ENCODE measurements around the gene ZNF497. TPM values are rescaled to one million over a fixed set of nuclear protein-coding genes. Genes with fewer than 3 reads are reported as not detected.

The ZNF497 gene
- total RNA-seq, 1 experiment from 2014 or later: 2.4 TPM

DNA sequence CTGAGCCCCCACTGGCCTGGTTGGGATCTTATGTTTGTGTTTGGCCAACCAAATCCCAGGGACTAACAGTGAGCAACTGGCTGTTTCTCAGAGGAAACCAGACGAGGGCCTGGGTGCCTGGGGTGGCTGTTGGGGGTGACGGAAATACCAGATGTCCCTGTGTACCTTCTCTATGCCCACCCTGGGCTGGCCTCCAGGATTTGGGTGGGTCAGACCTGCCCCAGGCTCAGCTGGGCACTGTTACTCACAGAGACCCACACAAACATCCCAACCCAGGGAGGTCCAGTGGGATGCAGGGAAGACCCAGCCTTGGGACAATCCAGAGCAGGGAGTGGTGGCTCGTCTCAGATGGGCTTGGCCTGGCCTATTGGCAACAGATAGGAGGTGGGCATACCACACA lies 26.9 kb downstream of the ZNF497 start:
- H3K14ac ChIP-seq (ENCODE audit: insufficient read depth, low read length): no peak overlapping the region
- no peak overlapping the region for H3K56ac ChIP-seq (ENCODE audit: insufficient read length, low read depth, low read length)
- WGBS (ENCODE audit: extremely low coverage, insufficient read length, low lambda C conversion rate): no CpG with 5 or more reads among the region's 3 CpGs
- no peak overlapping the region for H2BK5ac ChIP-seq (ENCODE audit: insufficient read length, low read length)
- no peak overlapping the region for H3K27ac Mint-ChIP-seq
- no peak overlapping the region for H4K5ac ChIP-seq (ENCODE audit: insufficient read length, low read depth, low read length)
- H3K27me3 ChIP-seq (ENCODE audit: insufficient read depth, low read length): no peaks in the 10 kb centered on the region
- no peaks in the 10 kb centered on the region for H3K9me3 ChIP-seq (ENCODE audit: control insufficient read depth, low read depth, low read length)
- H3K4me2 ChIP-seq (ENCODE audit: insufficient read depth, insufficient read length, low read length): no peak overlapping the region
- no peaks in the 10 kb centered on the region for H3K27me3 Mint-ChIP-seq (ENCODE audit: low read depth)
- no peaks in the 10 kb centered on the region for H3K79me1 ChIP-seq (ENCODE audit: insufficient read depth, low read depth, low read length, poor library complexity, severe bottlenecking)
- no peaks in the 10 kb centered on the region for H3K4me1 Mint-ChIP-seq
- H2AFZ ChIP-seq (ENCODE audit: low read length): no peak overlapping the region
- H2BK12ac ChIP-seq (ENCODE audit: insufficient read length, low read depth, low read length): no peak overlapping the region
- H4K8ac ChIP-seq (replicated peaks; ENCODE audit: insufficient read length, low read depth, low read length): no peak overlapping the region
- no peaks in the 10 kb centered on the region for H3K4me1 ChIP-seq (ENCODE audit: insufficient read depth, low read length)
- H3K9me3 Mint-ChIP-seq: no peaks in the 10 kb centered on the region; a peak in 1 of 5 replicates
- H2BK120ac ChIP-seq (ENCODE audit: low read depth, low read length, poor library complexity, severe bottlenecking): no peak overlapping the region
- H4K20me1 ChIP-seq (ENCODE audit: control insufficient read depth, insufficient read depth, insufficient read length): no peaks in the 10 kb centered on the region
- no peak overlapping the region for H3K4me3 Mint-ChIP-seq
- H2BK15ac ChIP-seq (ENCODE audit: low read depth, low read length): no peak overlapping the region
- no peak overlapping the region for H3K18ac ChIP-seq (ENCODE audit: insufficient read length, low read depth, low read length)
- TF ChIP-seq, protein P1, sequence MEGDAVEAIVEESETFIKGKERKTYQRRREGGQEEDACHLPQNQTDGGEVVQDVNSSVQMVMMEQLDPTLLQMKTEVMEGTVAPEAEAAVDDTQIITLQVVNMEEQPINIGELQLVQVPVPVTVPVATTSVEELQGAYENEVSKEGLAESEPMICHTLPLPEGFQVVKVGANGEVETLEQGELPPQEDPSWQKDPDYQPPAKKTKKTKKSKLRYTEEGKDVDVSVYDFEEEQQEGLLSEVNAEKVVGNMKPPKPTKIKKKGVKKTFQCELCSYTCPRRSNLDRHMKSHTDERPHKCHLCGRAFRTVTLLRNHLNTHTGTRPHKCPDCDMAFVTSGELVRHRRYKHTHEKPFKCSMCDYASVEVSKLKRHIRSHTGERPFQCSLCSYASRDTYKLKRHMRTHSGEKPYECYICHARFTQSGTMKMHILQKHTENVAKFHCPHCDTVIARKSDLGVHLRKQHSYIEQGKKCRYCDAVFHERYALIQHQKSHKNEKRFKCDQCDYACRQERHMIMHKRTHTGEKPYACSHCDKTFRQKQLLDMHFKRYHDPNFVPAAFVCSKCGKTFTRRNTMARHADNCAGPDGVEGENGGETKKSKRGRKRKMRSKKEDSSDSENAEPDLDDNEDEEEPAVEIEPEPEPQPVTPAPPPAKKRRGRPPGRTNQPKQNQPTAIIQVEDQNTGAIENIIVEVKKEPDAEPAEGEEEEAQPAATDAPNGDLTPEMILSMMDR (conservative IDR thresholded peaks at IDR 0.05): no peak
- H3T11ph ChIP-seq (ENCODE audit: low read length): no peak overlapping the region
- H3K4ac ChIP-seq (ENCODE audit: low read depth, low read length): no peak overlapping the region
- no peak overlapping the region for H3K23ac ChIP-seq (ENCODE audit: insufficient read length, low read depth, low read length)
- H3K9ac ChIP-seq (ENCODE audit: extremely low read depth, insufficient read length, low read length): no peak overlapping the region
- DNase-seq: no peak
- H2BK20ac ChIP-seq (ENCODE audit: low read depth, low read length, poor library complexity, severe bottlenecking): no peak overlapping the region
- H3K23me2 ChIP-seq (ENCODE audit: insufficient read length, low read depth, low read length, poor library complexity, severe bottlenecking): no peaks in the 10 kb centered on the region
- H3K27ac ChIP-seq (ENCODE audit: insufficient read length, low read depth, low read length): no peak overlapping the region
- no peaks in the 10 kb centered on the region for H3K79me2 ChIP-seq (ENCODE audit: insufficient read depth, low read length)
- H2AK5ac ChIP-seq (ENCODE audit: insufficient read length, low read length): no peak overlapping the region
- peaks cover 14 to 32% (median 24%) of the 10 kb centered on the region in 3 experiments; a peak in 6 of 7 replicates for H3K36me3 Mint-ChIP-seq (ENCODE audit: insufficient read depth in 1 of 3, low read depth in 3 of 3)
- no peak overlapping the region for H4K91ac ChIP-seq (ENCODE audit: insufficient read length, low read depth, low read length)
